ENCODE data around the gene GVQW3. TPM values are rescaled to one million over a fixed set of nuclear protein-coding genes. Genes with fewer than 3 reads are reported as not detected.

GVQW3 gene
- total RNA-seq, 4 donors from 2014 or later, result 1.8 to 8.1 (median 2.2) TPM

- Histone ChIP-seq H3K27me3 (no peaks in the 10 kb centered on the region), H3K9me3 (no peaks in the 10 kb centered on the region), H3K36me3 (peaks cover 0 to 45% (median 0%) of the 10 kb centered on the region in 3 donors), H3K4me3 (no peak overlapping the region), H3K4me1 (peaks cover 0 to 21% (median 0%) of the 10 kb centered on the region in 4 donors), H3K27ac (no peak overlapping the region)
- no peak for DNase-seq (ENCODE audit: low spot score in 2 of 2)
- no peak for TF ChIP-seq EP300 (IDR thresholded peaks at IDR 0.05)
- no peak for TF ChIP-seq POLR2A (IDR thresholded peaks at IDR 0.05)
- TF ChIP-seq CTCF (IDR thresholded peaks at IDR 0.05), result no peak
Measured at GRCh38 chr11:76361374-76361773, 19.7 kb upstream of the GVQW3 start.

- no peak overlapping the region for H3K27ac ChIP-seq
- no peaks in the 10 kb centered on the region for H3K9me3 ChIP-seq
- peaks cover 0 to 42% (median 0%) of the 10 kb centered on the region in 3 donors for H3K36me3 ChIP-seq
- H3K4me3 ChIP-seq, result no peak overlapping the region
- DNase-seq (ENCODE audit: low spot score in 2 of 2), result no peak
- TF ChIP-seq POLR2A (IDR thresholded peaks at IDR 0.05) (no peak), CTCF (IDR thresholded peaks at IDR 0.05) (no peak), EP300 (IDR thresholded peaks at IDR 0.05) (no peak)
- 59 to 65% methylated on average over 2 of the region's 2 CpGs for WGBS, 2 donors
- peaks cover 0 to 21% (median 0%) of the 10 kb centered on the region in 4 donors for H3K4me1 ChIP-seq
- no peaks in the 10 kb centered on the region for H3K27me3 ChIP-seq
Measured at GRCh38 chr11:76361776-76362175, 19.3 kb upstream of the GVQW3 start.

- no peaks in the 10 kb centered on the region for H3K27me3 ChIP-seq
- no peak for TF ChIP-seq POLR2A (IDR thresholded peaks at IDR 0.05)
- TF ChIP-seq CTCF (IDR thresholded peaks at IDR 0.05), result no peak
- TF ChIP-seq EP300 (IDR thresholded peaks at IDR 0.05), result no peak
- no peak for DNase-seq (ENCODE audit: low spot score in 2 of 2)
- peaks cover 0 to 21% (median 0%) of the 10 kb centered on the region in 4 donors for H3K4me1 ChIP-seq
- peaks cover 0 to 42% (median 0%) of the 10 kb centered on the region in 3 donors for H3K36me3 ChIP-seq
- H3K4me3 ChIP-seq, result no peak overlapping the region
- no peaks in the 10 kb centered on the region for H3K9me3 ChIP-seq
- 87 to 92% methylated on average over 7 of the region's 7 CpGs for WGBS, 2 donors
- no peak overlapping the region for H3K27ac ChIP-seq
Measured at GRCh38 chr11:76362716-76363115, 18.4 kb upstream of the GVQW3 start.

GRCh38 chr11:76365038-76365679 is 16.0 kb upstream of the GVQW3 start:
- 91 to 92% methylated on average over 16 of the region's 16 CpGs for WGBS, 2 donors
- H3K4me3 ChIP-seq, result no peak overlapping the region
- H3K9me3 ChIP-seq, result no peaks in the 10 kb centered on the region
- peaks cover 0 to 28% (median 0%) of the 10 kb centered on the region in 3 donors for H3K36me3 ChIP-seq
- H3K27me3 ChIP-seq, result no peaks in the 10 kb centered on the region
- peaks cover 0 to 29% (median 0%) of the 10 kb centered on the region in 4 donors for H3K4me1 ChIP-seq
- no peak overlapping the region for H3K27ac ChIP-seq
- no peak for DNase-seq (ENCODE audit: low spot score in 2 of 2)
- no peak for TF ChIP-seq POLR2A (IDR thresholded peaks at IDR 0.05)
- no peak for TF ChIP-seq CTCF (IDR thresholded peaks at IDR 0.05)
- TF ChIP-seq EP300 (IDR thresholded peaks at IDR 0.05), result no peak

GRCh38 chr11:76368490-76368889 is 12.6 kb upstream of the GVQW3 start:
- Histone ChIP-seq H3K36me3 (peaks cover 0 to 19% (median 0%) of the 10 kb centered on the region in 3 donors), H3K4me1 (peaks cover 0 to 26% (median 4%) of the 10 kb centered on the region in 4 donors), H3K9me3 (no peaks in the 10 kb centered on the region), H3K27me3 (no peaks in the 10 kb centered on the region), H3K27ac (no peak overlapping the region), H3K4me3 (no peak overlapping the region)
- 66 to 69% methylated on average over 1 of the region's 1 CpG for WGBS, 2 donors
- no peak for DNase-seq (ENCODE audit: low spot score in 2 of 2)
- TF ChIP-seq EP300 (IDR thresholded peaks at IDR 0.05) (no peak), POLR2A (IDR thresholded peaks at IDR 0.05) (no peak), CTCF (IDR thresholded peaks at IDR 0.05) (no peak)

All from tibial nerve (tissue), 4 donors.